GM20431 (cell line): ENCODE measurements around the gene DEPDC1B.
"Not testable (repeated sequence)": the region's sequence is repeated elsewhere in the genome, so short reads cannot be mapped to it uniquely, and the experiment has no call there.

Experiments used
- in situ Hi-C: fragments of 300-500 bp; cut with MseI, MboI; formaldehyde crosslinking; loops from one replicate; pipeline ENCODE4 v1.15.0; 2020; ENCODE audit warnings: low sequenced_read_pairs; ENCODE audit not compliant: unreplicated experiment

Gene DEPDC1B

GRCh38 chr5:60651872-60652620 lies 47.9 kb downstream of the DEPDC1B start:
- in situ Hi-C loops: loop anchor here (25.0 kb wide), 2 partner anchors 365 to 840 kb away; no protein-coding TSS in a partner anchor

DNA sequence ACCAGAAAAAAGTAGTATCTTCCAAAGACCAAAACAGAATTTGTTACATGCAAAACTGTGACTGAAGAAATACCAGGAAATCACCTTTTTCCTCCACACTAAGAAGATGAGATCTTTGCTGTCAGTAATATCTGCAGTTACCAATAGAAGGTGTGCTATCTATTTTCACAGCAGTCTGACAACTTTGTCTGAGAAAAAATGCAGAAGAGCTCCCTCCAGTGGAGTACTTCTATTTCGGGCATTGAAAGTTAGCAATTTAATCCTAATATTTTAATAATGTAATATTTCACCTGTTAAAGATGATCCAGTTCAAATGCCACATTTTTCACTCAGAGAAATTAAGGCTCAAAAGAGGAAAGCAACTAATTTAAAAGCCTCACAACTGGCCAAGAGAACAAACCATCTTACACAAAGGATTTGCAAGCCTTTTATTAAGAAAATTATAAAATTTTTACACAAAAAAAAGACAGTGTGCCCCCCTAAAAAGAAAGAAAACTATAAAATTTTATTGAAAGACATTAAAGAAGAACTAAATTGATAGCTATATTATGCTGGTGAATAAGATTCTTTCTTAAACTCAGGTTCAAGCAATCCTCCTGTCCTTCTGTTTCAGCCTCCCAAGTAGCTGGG lies 50.6 kb downstream of the DEPDC1B start:
- in situ Hi-C loops: no loop called here

DNA sequence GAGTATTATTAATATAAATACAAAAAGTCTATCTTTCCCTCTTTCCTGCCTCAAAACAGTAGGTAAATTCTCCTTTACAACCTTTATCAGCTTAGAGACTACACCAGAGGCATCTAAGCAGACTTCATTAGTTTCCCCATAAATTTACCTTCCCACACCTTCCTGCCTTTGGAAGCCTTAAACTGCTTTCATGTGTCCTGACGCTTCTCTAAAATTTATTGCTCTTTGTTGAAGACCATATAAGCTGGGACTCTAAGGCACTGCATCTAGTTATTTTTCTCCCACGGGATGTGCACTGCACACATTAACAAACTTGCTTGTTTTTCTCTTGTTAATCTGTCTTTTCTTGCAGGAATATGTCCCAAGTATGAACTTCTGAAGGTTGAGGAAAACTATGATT lies 51.8 kb downstream of the DEPDC1B start:
- in situ Hi-C loops: no loop called here

DNA sequence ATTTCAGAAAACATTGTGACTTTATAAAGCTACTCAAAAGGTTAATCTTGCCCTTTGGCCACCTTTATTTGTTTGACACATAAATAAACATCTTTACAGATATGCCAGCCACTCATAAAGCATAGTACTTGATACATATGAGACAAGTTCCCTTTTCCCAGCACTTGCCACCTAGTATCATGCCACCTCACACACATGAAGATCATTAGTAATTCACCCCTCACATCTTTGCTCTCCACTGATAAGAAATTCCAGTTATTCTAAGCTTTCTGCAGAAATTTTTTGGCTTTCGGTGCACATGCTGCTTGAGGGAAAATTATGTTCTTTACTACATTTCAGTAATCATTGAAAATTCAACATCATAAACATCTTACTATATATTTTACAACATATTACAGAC lies 59.1 kb downstream of the DEPDC1B start:
- in situ Hi-C loops: no loop called here

DNA sequence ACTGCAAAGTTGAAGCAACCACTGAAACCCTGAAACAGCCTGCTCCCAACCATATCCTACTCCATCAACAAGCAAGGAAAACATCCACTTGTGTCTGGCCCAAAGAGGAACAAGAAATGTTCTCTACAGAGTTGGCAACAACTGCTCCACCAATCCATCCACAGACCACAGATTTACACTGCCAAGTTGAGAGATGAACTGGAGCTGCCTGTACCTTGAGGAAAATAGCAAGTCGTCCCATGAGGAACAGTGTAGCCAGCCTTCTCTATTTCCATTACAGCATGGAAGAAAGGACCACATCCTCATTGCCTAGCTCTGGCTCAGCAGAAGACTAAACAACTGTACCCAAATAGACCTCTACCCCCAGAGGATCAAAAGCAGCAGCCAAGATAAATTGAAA lies 60.4 kb downstream of the DEPDC1B start:
- in situ Hi-C loops: no loop called here

- in situ Hi-C loops: no loop called here
Observed at GRCh38 chr5:60638300-60638699, 61.7 kb downstream of the DEPDC1B start.

GRCh38 chr5:60636644-60637043 lies 63.3 kb downstream of the DEPDC1B start:
- in situ Hi-C loops: no loop called here

- in situ Hi-C loops: no loop called here
Observed at GRCh38 chr5:60636001-60636400, 64.0 kb downstream of the DEPDC1B start.

DNA sequence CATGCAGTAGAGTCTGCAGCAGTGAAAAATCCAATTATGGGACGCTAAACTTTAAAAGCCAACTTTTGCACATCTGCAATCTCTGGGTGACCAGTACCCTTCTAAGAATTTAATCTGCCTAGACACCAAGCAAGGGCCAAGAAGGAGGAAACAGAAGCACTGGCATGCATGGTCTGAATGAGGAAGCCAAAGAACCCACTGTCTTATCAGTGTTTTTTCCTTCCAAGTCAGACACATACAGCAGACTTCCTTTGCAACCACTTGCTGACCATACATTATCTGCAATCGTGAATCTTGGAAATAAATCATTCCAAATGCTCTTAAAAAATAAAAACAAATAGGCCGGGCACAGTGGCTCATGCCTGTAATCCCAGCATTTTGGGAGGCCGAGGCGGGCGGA lies 65.9 kb downstream of the DEPDC1B start:
- in situ Hi-C loops: no loop called here

DNA sequence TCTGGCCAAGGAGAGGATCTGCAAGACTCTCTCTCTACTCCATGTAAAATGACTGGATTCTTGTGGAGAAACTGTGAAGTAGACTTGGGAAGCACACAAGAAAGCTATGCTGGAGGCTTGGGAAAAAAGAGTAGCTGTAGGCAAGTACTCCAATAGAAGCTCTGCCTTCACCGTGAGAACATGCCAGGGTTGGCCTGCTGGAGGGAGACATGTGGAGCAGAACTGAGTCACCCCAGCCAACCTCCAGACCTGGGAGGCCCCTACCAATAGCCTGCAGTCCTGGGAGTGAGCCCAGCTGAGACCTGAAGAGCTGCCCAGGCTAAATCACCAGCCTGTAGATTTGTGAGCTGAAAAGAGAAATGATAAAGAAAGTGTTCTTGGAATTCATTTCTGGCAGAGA lies 66.6 kb downstream of the DEPDC1B start:
- in situ Hi-C loops: no loop called here

GRCh38 chr5:60632153-60632552 lies 67.8 kb downstream of the DEPDC1B start:
- in situ Hi-C loops: no loop called here

DNA sequence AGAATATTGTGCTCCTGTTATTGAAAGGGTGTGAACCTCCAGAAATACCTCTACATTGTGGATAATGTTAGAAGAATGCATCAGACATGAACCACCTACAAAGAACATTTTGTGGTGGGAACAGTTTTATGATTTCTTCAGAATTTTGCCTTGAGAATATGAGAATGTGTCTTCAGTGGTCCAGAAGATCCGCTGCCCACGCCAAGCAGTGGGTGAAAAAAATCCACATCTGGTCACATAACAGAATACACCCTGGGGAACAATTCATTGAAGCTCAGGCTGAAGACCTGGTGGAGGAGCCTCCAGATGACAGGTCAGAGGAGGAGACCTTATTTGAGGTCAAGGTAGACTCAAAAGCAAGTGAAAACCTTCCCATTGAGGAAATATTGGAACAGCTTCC lies 69.1 kb downstream of the DEPDC1B start:
- in situ Hi-C loops: no loop called here

- in situ Hi-C loops: no loop called here
Observed at GRCh38 chr5:60630179-60630578, 69.8 kb downstream of the DEPDC1B start.

DNA sequence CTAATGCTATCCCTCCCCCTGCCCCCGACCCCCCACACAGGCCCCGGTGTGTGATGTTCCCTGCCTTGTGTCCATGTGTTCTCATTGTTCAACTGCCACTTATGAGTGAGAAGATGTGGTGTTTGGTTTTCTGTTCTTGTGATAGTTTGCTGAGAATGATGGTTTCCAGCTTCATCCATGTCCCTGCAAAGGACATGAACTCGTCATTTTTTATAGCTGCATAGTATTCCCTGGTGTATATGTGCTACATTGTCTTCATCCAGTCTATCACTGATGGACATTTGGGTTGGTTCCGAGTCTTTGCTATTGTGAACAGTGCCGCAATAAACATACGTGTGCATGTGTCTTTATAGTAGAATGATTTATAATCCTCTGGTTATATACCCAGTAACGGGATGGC lies 75.1 kb downstream of the DEPDC1B start:
- in situ Hi-C loops: not testable (repeated sequence)

GRCh38 chr5:60620752-60621151 lies 79.2 kb downstream of the DEPDC1B start:
- in situ Hi-C loops: not testable (repeated sequence)

GRCh38 chr5:60613826-60614225 lies 86.1 kb downstream of the DEPDC1B start:
- in situ Hi-C loops: no loop called here

DNA sequence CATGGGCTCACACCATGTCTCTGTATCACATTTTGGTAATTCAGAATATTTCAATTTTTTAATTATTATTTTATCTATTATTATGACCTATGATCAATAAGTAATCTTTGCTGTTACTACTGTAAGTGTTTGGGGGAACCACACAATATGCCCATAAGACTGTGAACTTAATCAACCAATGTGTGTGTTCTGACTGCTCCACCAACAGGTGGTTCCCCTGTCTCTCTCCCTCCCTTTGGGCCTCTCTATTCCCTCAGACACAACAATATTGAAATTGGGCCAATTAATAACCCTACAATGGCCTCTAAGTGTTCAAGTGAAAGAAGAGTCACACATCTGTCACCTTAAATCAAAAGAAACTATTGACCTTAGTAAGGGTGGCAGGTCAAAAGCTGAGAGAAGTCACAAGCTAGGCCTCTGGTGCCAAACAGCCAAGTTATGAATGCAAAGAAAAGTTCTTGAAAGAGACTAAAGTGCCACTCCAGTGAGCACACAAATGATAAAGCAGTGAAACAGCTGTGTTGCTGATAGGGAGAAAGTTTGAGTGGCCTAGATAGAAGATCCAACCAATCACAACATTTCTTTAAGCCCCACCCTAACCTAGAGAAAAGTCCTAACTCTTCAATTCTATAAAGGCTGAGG lies 88.7 kb downstream of the DEPDC1B start:
- in situ Hi-C loops: no loop called here

DNA sequence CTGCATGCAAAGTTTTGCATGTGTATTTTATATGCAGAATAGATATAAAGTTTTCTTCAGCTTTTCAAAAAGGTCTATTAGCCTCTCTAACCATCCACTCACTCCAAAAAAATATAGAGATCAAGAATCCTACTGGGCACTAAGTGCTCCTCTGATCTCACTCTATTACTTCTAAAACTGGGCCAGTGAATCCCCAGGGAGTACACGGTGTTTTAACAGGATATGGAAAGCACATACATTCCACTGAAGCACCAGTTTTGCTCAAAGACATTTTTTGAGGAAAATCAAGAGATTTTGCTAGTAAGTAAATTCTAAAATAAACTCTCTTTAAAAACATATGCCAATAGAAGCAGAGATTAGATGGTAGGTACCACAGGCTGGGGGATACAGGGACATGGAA lies 95.2 kb downstream of the DEPDC1B start:
- in situ Hi-C loops: no loop called here

GRCh38 chr5:60598424-60598823 lies 101.5 kb downstream of the DEPDC1B start:
- in situ Hi-C loops: no loop called here

DNA sequence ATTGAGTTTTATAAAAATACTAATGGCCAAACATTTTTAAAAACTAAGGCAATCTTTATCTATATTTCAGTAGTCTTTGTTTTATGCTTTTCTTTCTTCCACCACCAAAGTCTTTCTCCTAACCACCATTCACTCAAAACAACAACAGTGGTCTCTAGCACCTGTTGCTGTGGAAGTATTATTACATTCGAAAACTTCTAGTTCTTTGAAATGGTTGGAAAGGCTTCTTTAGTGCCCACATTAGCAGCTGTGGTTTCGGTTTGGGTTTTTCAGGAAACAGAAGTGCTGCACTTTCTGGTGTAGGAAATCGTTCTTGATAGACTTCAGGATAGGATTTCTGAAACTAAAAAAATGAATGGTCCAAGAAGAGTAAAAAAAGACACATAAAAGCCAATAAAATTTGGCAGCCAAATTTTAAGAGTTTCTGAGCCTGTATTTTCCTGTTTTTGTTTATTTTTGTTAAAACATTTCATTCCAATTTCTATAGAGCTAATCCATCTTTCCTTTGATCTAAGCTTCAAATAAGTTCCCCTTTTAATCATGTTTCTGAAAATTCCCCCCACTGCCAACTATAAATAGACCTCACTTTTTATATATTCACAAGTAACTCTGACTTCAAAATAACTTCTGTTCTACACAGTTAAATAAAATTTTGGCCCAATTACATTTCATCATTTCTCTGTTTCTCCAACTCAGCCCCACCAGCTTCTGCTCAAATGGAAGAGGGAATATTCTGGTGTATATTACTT lies 102.2 kb downstream of the DEPDC1B start:
- in situ Hi-C loops: no loop called here
